ENCODE measurements around the gene LPO.
A peak's percentile ranks its signal among the peaks of the same experiment; 100 is the strongest.

LPO gene

GRCh38 chr17:58306131-58306951 lies 68.0 kb downstream of the LPO start:
- DNase-seq = no peak

- no peak for DNase-seq
These were observed 69.2 kb downstream of the LPO start for GRCh38 chr17:58307468-58308172.

DNA sequence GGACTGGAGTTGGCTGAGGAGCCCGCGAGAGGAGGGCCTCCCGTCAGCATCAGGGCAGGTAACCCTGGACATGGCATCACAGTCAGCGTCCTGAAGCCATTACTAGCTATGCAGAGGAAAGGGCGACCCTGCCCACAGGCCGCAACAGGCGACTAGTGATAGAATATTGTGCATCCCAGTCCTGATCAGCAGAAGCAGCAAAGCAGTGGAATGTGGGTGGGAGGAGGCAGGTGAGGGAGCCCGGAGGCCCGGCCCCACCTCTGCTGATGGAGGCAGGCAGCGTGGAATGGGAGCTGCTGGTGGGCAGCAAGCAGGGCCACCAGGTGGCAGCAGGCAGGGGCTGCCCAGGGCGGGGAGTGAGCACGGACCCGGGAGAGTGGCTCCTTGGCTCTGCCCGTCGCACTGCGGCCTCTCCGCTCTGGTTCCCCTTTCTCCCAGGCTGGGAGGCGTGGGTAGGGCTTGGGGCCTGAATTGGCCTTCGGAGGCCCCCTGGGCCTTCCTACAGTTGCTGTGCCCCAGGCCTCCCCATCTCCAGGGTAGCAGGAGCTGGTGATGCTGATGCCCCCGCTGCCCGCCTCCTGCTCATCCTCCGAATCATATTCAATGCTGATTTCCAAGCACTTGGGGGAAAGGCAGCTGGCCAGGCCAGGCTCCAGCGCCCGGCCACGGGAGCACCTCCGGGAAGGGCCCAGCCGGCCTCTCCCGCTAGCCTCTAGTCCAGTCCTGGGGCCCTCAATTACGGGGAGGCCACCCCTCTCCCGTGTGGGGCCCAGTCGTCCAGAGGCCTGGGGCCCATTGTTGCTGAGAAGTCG lies 70.0 kb downstream of the LPO start:
- peak; percentile 9 for DNase-seq

- no peak for DNase-seq
These were observed 70.9 kb downstream of the LPO start for GRCh38 chr17:58308985-58309917.

GRCh38 chr17:58309918-58310259 lies 71.5 kb downstream of the LPO start:
- no peak for DNase-seq

GRCh38 chr17:58310511-58311428 lies 72.4 kb downstream of the LPO start:
- no peak for DNase-seq

DNA sequence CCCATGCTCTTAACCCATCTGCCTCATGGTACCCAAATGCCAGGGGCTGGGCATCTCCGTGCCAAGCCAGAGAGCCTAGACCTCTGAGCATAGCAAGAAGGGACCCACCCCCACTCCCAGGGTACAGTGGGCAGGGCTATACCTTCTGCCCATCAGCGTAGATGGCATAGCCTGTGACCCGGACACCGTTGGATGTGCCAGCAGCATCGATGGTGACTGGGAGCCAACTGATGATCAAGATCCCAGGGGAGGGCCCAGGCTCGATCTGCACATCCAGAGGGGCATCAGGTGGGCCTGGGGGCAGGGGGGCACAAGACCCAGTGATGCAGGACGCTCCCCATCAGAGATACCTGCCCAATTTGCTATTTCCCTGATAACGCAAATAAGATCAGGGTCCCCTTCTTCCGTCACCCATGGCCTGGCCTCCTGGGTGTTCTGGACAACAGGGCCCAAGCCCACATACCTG lies 73.1 kb downstream of the LPO start:
- no peak for DNase-seq

GRCh38 chr17:58312021-58312630 lies 73.7 kb downstream of the LPO start:
- DNase-seq = no peak

DNA sequence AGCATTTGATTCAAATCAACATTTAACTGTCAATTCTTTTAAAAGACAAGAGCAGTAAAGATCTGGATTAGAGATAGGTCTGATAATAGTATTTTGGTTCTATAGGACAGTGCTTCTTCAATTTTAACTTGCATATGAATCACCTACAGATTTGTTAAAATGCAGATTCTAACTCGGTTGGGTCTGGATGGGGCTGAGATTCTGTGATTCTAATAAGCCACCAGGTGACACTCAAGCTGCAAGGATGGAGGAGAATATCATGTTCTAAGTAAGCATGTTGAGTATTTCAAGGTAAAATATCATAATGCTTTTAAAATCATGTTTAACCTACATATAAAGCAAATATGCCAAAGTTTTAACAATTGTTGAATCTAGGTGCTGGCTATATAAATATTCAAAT lies 74.4 kb downstream of the LPO start:
- no peak for DNase-seq

- no peak for DNase-seq
These were observed 75.7 kb downstream of the LPO start for GRCh38 chr17:58313815-58314705.

DNA sequence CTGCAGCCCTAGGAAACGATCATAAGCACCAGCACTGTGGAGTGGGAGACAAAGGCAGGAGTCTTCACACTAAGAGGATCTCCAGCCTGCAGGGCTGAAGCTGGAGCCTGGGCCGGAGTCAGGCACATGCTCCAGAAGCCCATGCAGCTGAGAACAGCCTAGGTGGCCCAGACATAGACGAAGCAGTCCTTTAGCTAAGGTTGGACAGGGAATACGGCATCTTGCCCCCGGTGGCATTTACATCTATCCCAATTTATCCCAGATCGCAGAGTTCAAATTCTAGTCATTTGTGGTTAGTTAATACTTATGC lies 76.3 kb downstream of the LPO start:
- no peak for DNase-seq

- no peak for DNase-seq
These were observed 76.9 kb downstream of the LPO start for GRCh38 chr17:58315281-58315711.

DNA sequence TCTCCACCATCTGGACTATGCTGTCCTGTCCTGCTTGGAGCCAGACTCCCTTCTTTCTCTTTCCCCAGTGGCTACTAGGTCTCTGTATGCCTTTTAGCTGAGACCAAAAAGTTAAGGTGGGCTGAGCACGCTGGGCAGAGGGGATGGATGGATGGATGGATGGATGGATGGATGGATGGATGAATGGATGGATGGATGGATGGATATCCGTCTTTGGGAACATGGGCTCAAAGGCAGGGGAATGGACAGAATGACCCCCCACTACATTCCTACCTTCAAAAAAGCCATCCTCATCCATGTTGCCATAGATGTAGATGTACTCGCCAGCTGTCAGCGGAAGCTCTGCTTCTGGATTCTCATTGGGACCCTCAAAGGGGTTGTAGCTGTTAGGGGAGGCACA lies 77.4 kb downstream of the LPO start:
- DNase-seq = no peak

GRCh38 chr17:58316260-58316960 lies 78.0 kb downstream of the LPO start:
- no peak for DNase-seq

DNA sequence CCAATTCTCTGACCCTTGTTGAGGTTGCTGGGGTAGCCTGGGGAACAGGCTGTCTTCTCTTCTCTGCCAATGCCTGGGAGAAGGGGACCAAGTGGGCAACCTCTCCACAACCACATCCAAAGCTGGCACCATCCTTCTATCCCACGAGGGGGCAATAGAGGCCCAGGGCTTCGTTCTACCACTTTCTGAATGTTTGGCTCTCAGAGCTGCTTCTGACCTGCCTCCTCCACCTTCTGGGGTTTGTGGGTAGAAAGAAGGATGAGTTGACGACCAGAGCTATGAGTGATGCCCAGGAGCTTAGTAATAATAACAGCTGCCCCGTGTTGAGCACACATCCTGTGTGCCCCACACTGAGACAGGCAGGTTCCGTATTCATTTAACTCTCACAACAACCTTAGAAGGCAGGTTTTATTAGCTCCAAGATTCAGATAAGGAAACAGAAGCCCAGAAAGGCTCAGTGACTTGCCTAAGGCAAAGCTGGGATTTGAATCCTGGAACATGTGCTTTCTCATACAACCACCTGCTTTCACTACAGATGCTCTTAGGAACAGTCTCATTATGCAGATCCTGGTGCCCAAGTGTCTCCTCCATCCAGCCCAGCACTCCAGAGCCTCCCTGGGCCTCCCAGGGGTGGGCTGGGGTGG lies 79.2 kb downstream of the LPO start:
- DNase-seq = peak; percentile 26

DNA sequence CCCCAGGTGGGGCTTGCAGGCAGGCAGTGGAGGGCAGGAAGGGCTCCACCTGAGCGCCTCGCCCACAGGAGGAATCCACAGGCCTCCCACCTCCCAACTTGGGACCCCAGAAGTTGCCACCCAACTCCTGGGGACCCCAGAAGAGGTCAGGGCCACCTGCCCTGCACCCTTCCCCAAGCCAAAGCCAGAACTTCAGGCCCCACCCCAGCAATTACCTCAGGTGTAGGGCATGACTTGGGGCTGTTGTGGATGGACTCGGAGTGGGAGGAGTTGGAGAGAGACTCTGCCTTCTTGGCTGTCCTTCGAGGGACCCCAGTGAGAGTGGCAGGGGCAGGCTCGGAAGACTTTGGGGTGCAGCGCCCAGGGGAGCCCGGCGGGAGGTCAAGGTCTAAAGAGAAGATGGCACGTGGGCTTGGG lies 79.7 kb downstream of the LPO start:
- DNase-seq = no peak
